ENCODE measurements around the gene USP36.
"Not testable (repeated sequence)": the region's sequence is repeated elsewhere in the genome, so short reads cannot be mapped to it uniquely, and the experiment has no call there.

USP36 gene

GRCh38 chr17:78840780-78841611 is at the start of gene USP36:
Gene USP36 (minus strand): TSS chr17:78840814. CDS start chr17:78836363, 4,451 bp downstream.
- peak; percentile 100 for DNase-seq

DNA sequence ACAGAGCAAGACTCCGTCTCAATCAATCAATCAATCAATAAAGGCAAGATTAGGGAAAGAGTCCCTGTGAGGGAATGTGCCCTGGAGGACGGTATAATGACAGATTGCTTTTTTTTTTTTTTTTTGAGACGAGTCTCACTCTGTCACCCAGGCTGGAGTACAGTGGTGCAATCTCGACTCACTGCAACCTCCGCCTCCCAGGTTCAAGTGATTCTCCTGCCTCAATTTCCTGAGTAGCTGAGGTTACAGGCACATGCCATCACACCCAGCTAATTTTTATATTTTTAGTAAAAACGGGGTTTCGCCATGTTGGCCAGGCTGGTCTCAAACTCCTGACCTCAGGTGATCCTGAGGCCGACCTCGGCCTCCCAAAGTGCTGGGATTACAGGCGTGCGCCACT is 49.5 kb upstream of the USP36 start:
- DNase-seq, result not testable (repeated sequence)

DNA sequence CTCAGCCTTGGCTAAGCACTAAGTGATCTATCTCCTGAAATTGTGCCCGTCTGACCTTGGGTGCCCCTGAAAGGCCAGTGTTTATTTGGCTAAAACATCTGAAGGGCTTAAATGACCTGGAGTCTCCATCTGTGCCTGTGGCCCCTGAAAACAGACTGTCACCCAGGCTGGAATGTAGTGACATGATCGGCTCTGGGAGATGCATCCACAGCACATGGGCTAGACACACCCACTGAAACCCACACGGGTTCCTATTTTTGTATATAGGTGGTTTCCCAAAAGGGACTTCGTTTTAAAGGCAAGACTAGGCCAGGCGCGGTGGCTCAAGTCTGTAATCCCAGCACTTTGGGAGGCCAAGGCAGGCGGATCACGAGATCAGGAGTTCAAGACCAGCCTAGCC is 48.9 kb upstream of the USP36 start:
- DNase-seq, result peak; percentile 59

DNA sequence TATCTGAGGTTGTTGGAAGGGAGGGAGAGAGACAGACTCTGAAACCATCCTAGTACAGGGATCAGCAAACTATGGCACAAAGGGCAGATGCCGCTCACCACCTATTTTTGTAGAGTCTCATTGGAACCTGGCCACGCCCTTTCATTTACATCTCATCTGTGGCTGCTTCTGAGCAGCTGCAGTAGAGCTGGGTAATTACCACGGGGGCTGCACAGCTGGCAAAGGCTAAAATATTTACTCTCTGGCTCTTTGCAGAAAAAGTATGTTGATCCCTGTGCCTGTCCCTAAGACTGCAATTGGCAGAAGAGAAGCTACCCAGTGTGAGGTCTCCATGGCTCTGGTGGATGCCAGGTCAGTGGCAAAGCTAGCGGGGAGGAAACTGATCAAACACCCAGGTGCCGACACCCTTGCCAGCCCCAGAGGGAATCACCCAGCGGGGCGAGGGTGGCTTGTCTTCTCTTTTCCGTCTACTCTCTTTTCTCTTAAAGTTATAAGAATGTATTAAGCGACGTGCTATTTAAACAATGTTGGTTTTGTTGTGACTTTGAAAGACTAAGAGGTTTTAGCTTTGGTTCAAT is 48.4 kb upstream of the USP36 start:
- peak; percentile 20 for DNase-seq

- DNase-seq, result no peak
These were observed 46.3 kb upstream of the USP36 start for GRCh38 chr17:78886954-78887353.

DNA sequence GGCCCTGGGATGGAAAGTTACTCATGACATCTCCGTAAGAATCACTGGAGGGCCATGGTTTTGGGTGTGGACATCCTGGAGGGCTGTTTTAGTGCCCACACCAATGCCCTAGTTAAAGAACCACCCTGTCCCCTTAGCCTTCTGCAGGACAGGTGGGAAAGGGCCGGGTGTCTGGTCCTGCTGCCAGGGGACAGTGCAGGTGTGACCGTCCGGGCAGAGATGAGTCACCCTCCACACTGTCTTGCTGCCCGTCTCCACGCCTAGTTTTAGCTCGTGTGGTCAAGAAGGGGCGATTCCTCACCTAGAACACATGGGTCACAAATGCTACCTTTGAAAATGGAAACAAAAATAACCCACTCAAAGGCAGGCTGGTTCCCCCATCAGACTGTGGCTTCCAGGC is 45.3 kb upstream of the USP36 start:
- DNase-seq, result no peak

- DNase-seq, result no peak
These were observed 44.5 kb upstream of the USP36 start for GRCh38 chr17:78884876-78885667.

- no peak for DNase-seq
These were observed 43.7 kb upstream of the USP36 start for GRCh38 chr17:78884148-78884825.

GRCh38 chr17:78883533-78884131 is 43.0 kb upstream of the USP36 start:
- DNase-seq, result peak; percentile 37

- DNase-seq, result no peak
These were observed 42.5 kb upstream of the USP36 start for GRCh38 chr17:78883089-78883532.

DNA sequence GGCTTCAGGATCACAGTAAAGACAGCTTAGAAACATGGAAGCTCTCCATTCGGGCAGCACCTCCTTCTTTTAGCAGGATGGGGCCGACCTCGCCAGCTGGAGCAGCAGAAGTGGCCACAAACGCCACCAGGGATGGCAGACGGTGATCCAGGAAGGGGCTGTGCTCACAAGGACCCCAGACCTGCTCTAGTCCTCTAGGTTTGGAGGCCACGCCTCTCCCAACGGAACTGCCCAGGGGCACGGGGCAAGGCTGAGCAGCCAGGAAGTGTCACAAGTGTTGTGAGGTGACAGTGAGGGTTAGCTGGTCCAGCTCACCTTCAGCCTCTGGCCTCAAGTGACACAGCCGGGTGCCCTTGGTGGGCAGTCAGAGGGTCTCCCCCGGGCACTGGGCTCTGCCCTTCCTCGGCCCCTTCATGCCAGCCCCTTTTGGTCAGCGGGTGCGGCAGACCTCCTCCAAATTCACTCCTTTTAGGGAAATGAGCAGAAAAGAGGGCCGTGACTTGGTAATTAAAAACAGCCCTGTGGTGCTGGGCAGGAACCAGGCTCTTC is 42.0 kb upstream of the USP36 start:
- DNase-seq, result no peak

GRCh38 chr17:78879635-78880186 is 39.1 kb upstream of the USP36 start:
- DNase-seq, result no peak

DNA sequence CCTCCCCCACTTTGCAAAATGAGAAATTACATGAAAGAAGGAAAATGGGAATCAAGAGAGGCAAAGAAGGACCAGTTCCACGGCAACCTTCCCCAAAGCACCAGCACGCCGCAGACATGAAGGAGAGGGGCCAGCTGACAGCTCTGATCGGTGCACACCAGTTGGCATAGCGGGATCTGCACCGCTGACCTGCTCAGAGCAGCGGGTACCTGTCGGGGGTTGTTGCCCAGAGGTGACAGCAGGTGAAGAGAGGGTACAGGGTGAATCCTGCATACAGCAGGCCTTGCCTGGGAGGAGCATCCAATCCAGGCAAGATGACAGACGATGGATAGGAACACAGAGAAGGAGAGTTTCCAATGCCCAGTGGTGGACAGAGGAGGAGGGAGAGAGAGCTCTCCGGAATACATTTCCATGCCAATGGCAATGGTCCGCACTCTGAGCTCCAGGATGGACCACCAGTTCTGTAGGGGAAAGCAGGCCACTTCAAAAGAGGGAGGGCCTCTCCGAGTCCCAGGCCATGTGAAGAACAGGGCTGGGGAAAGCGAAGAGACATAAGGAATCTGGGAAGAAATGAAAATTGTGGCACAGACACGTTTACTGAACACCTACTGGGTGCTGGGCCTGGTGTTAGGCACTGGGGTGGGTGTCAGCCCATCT is 38.4 kb upstream of the USP36 start:
- DNase-seq, result no peak

- no peak for DNase-seq
These were observed 37.6 kb upstream of the USP36 start for GRCh38 chr17:78878261-78878660.

DNA sequence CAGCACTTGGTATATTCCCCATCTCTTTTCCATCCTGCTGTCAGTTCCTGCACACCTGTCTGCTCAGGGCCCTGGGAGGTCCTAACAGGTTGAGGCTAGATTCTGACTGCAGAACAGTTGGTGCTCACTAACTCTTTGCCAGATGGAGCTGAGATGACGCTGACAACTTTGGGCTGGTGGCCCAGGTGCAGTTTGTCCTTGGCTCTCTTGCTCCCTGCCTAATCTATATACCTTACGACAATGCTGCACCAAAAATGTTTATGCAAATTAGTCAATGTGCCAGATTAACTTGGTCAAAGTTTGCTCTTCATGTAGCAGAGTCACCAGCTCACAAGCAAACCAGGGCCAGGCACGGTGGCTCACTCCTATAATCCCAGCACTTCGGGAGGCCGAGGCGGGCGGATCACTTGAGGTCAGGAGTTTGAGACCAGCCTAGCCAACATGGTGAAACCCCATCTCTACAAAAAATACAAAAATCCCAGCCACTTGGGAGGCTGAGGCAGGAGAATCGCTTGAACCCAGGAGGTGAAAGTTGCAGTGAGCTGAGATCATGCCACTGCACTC is 36.4 kb upstream of the USP36 start:
- DNase-seq, result not testable (repeated sequence)

DNA sequence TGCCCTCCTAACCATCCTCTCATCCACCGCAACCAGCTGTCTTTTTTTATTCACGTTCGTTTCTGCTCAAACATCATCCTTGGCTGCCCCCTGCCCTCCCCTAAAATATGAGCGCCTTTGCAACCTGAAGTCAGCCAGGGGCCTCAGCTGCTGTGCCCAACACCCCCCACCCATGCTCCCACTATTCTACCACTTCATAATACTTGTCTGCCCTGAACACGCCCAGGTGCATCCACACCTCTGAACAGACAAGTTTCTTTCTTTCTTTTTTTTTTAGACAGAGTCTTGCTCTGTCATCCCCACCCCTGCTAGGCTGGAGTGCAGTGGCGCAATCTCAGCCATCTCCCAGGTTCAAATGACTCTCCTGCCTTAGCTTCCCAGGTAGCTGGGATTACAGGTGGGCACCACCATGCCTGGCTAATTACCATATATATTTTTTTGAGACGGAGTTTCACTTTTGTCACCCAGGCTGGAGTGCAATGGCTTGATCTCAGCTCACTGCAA is 35.5 kb upstream of the USP36 start:
- no peak for DNase-seq

GRCh38 chr17:78875363-78876093 is 34.9 kb upstream of the USP36 start:
- peak; percentile 60 for DNase-seq

DNA sequence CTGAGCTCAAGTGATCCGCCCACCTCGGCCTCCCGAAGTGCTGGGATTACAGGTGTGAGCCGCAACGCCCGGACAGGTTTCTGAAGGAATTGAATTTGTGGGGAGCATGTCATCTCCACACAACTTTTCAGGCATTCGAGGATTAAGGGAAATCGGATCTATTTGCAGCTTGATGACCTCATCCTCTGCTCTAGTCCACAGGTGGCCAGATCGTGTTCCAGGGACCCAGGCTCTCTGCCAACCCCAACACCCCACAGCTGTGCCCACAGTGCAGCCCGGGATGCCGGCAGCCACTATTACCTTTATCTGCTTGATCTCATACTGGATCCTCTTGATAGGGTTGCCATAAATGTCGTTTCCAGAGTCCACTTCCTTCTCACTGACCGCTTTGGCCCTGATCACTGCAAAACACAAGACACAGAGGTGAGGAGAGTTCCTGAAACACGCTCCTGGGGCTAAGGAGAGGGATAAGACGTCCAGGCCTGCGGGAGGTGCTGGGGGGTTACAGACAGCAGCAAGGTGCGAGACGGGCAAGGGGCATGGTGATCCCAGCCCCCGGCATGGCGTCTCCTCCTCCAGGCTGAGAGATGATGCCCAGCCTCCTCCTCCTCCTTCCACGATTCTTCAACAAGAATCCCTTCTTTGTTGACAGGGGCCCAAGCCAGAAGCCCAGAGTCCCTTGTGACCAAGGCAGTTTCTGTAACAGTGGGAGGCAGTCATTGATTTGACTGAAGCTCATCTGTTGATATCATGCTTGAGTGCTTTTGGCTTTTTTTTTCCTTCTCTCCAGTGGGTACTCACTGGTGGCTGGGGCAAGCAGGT is 33.1 kb upstream of the USP36 start:
- no peak for DNase-seq

DNA sequence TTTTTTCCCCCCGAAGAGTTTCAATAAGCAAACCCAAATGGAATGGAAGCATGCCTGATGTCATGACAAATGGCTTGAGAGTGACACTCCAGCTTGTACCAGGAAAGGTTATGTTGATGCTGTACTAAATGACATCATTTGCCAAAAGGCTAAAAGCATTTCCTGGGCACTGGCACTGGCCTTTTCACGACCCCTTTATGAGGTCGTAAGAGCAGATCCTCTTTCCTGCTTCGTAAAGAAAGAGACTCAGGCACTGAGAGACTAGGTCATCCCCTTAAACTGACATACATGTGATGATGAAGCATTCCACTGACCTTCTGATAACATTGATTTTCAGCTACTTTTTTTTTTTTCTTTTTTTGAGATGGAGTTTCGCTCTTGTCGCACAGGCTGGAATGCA is 31.9 kb upstream of the USP36 start:
- no peak for DNase-seq
